Esophagus muscularis mucosa (tissue), 4 donors: ENCODE measurements around the gene C19orf85. TPM values are rescaled to one million over a fixed set of nuclear protein-coding genes. Genes with fewer than 3 reads are reported as not detected.

Source experiments
- DNase-seq: peaks from one replicate; pipeline ENCODE4 v3.0.0-alpha.2; 2017; ENCODE audit errors: extremely low spot score
- H3K27ac ChIP-seq, 4 donors: fragments of 200-600 bp; sonication (generic); replicated peaks in 1 of 4; 1 replicate in 3 of 4; 2 replicates in 1 of 4; pipeline ENCODE4 v1.5.1; 2016 to 2019; ENCODE audit warnings: mild to moderate bottlenecking in 1 of 4
- H3K27me3 ChIP-seq, 4 donors: fragments of 200-600 bp; sonication (generic); one replicate each; pipeline versions ENCODE4 v1.5.1 to v1.6.0; 2016 to 2019
- H3K36me3 ChIP-seq, 4 donors: fragments of 200-600 bp; sonication (generic); one replicate each; pipeline ENCODE4 v1.5.1; 2016 to 2019
- H3K4me1 ChIP-seq, 4 donors: fragments of 200-600 bp; sonication (generic); one replicate each; pipeline ENCODE4 v1.5.1; 2016 to 2019
- H3K4me3 ChIP-seq, 4 donors: fragments of 200-600 bp; sonication (generic); 1 replicate in 2 of 4; 2 replicates in 2 of 4; pipeline ENCODE4 v1.5.1; 2016 to 2019; ENCODE audit warnings: mild to moderate bottlenecking in 4 of 4, moderate library complexity in 1 of 4
- H3K9me3 ChIP-seq, 4 donors: fragments of 200-600 bp; sonication (generic); 1 replicate in 3 of 4; 2 replicates in 1 of 4; pipeline ENCODE4 v1.5.1; 2016 to 2019
- CTCF ChIP-seq, 3 experiments: fragments of 200-600 bp in 2 of 3; fragments of 450-650 bp in 1 of 3; sonication (generic) in 2 of 3; IDR thresholded peaks; one replicate each; pipeline ENCODE4 v1.5.1; 2017 to 2019; ENCODE audit warnings: antibody characterized with exemption in 3 of 3, mild to moderate bottlenecking in 2 of 3, moderate library complexity in 1 of 3
- EP300 ChIP-seq: sonication (generic); formaldehyde crosslinking; IDR thresholded peaks from one replicate; pipeline ENCODE4 v1.6.1; 2017; ENCODE audit warnings: antibody characterized with exemption
- POLR2A ChIP-seq: fragments of 450-650 bp; IDR thresholded peaks from one replicate; pipeline ENCODE4 v1.6.1; 2017; ENCODE audit warnings: antibody characterized with exemption, moderate library complexity, mild to moderate bottlenecking, low read depth
- POLR2AphosphoS5 ChIP-seq, 2 donors: sonication (generic); formaldehyde crosslinking; IDR thresholded peaks; one replicate each; pipeline ENCODE4 v1.6.1; 2017; ENCODE audit warnings: antibody characterized with exemption in 2 of 2
- WGBS: methylation state at CpG from one replicate; pipeline ENCODE4 v1.1.5; 2018; 5-methylcytosine and 5-hydroxymethylcytosine counted together
- intact Hi-C: fragments of 100-400 bp; cut with DNase I; formaldehyde crosslinking; loops from one replicate; pipeline ENCODE4 v1.15.1; 2023
- total RNA-seq, 4 donors: library from RNA; depleted of rRNA; stranded (reverse); fragments of >200 nt; gene quantifications; one replicate each; pipeline versions ENCODE4 v1.1.0 to v1.2.1, GENCODE V29; 2016

The C19orf85 gene
- total RNA-seq, 4 donors from 2014 or later = not detected

GRCh38 chr19:55462722-55463121, 1.8 kb downstream of the C19orf85 start:
- Histone ChIP-seq H3K27ac (no peak overlapping the region), H3K36me3 (no peaks in the 10 kb centered on the region), H3K4me3 (no peak overlapping the region), H3K9me3 (no peaks in the 10 kb centered on the region), H3K27me3 (no peaks in the 10 kb centered on the region), H3K4me1 (peaks cover 15 to 42% (median 36%) of the 10 kb centered on the region in 4 donors)
- intact Hi-C loops = no loop called here
- DNase-seq = no peak
- WGBS = 83% methylated on average over 11 of the region's 11 CpGs
- TF ChIP-seq CTCF (IDR thresholded peaks at IDR 0.05) (no peak), POLR2A (no peak), EP300 (no peak), POLR2AphosphoS5 (IDR thresholded peaks at IDR 0.05) (no peak)

GRCh38 chr19:55461974-55462626, 2.5 kb downstream of the C19orf85 start:
- intact Hi-C loops = no loop called here
- Histone ChIP-seq H3K4me1 (peaks cover 11 to 38% (median 33%) of the 10 kb centered on the region in 4 donors), H3K27me3 (no peaks in the 10 kb centered on the region), H3K9me3 (no peaks in the 10 kb centered on the region), H3K36me3 (no peaks in the 10 kb centered on the region), H3K4me3 (peak overlapping the region; percentile 79 to 95 (median 84)), H3K27ac (peak overlapping the region; percentile 88 to 96 (median 94))
- no peak for TF ChIP-seq POLR2AphosphoS5 (IDR thresholded peaks at IDR 0.05)
- TF ChIP-seq POLR2A = no peak
- TF ChIP-seq CTCF (IDR thresholded peaks at IDR 0.05) = no peak
- no peak for TF ChIP-seq EP300
- 13% methylated on average over 27 of the region's 27 CpGs for WGBS
- DNase-seq = no peak

GRCh38 chr19:55461259-55461973, 3.1 kb downstream of the C19orf85 start, which contains the start of gene ISOC2:
TSS of gene ISOC2 (minus strand) at chr19:55461642. CDS start at chr19:55456486, 5,156 bp downstream.
- TF ChIP-seq EP300 = no peak
- peak in 1 of 3 experiments; percentile 17 for TF ChIP-seq CTCF (IDR thresholded peaks at IDR 0.05)
- TF ChIP-seq POLR2A = peak; percentile 75
- TF ChIP-seq POLR2AphosphoS5 (IDR thresholded peaks at IDR 0.05) = peak; percentile 79 to 89
- Histone ChIP-seq H3K4me1 (peaks cover 11 to 38% (median 33%) of the 10 kb centered on the region in 4 donors), H3K9me3 (no peaks in the 10 kb centered on the region), H3K4me3 (peak within 1 kb of the TSS; percentile 79 to 95 (median 84)), H3K36me3 (peaks cover 0 to 6% (median under 1%) of the 10 kb centered on the region in 4 donors), H3K27me3 (no peaks in the 10 kb centered on the region), H3K27ac (peak within 1 kb of the TSS; percentile 93 to 97 (median 95))
- peak; percentile 100 for DNase-seq
- 0% methylated on average over 5 of the region's 54 CpGs for WGBS
- intact Hi-C loops = no loop called here

- peak; percentile 96 for DNase-seq
- no peak for TF ChIP-seq POLR2A
- no peak for TF ChIP-seq CTCF (IDR thresholded peaks at IDR 0.05)
- TF ChIP-seq EP300 = no peak
- no peak for TF ChIP-seq POLR2AphosphoS5 (IDR thresholded peaks at IDR 0.05)
- H3K9me3 ChIP-seq = no peaks in the 10 kb centered on the region
- no peaks in the 10 kb centered on the region for H3K27me3 ChIP-seq
- H3K36me3 ChIP-seq = peaks cover 0 to 13% (median 7%) of the 10 kb centered on the region in 4 donors
- peaks cover 11 to 38% (median 33%) of the 10 kb centered on the region in 4 donors for H3K4me1 ChIP-seq
- intact Hi-C loops = no loop called here
- 9% methylated on average over 24 of the region's 24 CpGs for WGBS
- peak overlapping the region; percentile 93 to 97 (median 95) for H3K27ac ChIP-seq
- peak overlapping the region; percentile 79 to 95 (median 84) for H3K4me3 ChIP-seq
These were observed 3.8 kb downstream of the C19orf85 start for GRCh38 chr19:55460670-55461258.
